Upper lobe of left lung (tissue), 4 donors: ENCODE data around the gene ADAMTS19.

Source experiments
- POLR2AphosphoS5 ChIP-seq, 2 donors: sonication (generic); formaldehyde crosslinking; IDR thresholded peaks; one replicate each; pipeline ENCODE4 v1.5.1; 2017; ENCODE audit warnings: antibody characterized with exemption in 2 of 2
- TF ChIP-seq, protein P1 (sequence below), 6 experiments: fragments of 450-650 bp in 4 of 6; fragments of 200-600 bp in 2 of 6; sonication (generic) in 2 of 6; IDR thresholded peaks; one replicate each; pipeline ENCODE4 v1.5.1; 2016 to 2019; ENCODE audit warnings: antibody characterized with exemption in 6 of 6

DNA sequence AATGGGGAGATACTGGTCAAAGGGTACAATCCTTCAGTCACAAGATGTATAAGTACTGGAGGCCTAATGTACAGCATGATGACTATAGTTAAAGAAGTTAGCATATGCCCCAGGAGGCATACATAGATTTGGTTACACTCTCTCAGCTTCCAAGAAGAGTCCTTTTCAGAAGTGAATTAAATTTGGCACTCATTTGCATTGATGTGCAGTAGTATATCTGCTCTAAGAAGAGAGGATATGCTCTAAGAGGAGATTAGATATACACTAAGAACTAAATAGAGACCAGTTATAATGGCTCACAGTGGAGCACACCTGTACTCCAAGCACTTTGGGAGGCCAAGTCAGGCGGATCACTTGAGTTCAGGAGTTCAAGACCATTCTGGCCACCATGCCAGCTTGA, 148.3 kb downstream of the ADAMTS19 start:
- TF ChIP-seq, protein P1, sequence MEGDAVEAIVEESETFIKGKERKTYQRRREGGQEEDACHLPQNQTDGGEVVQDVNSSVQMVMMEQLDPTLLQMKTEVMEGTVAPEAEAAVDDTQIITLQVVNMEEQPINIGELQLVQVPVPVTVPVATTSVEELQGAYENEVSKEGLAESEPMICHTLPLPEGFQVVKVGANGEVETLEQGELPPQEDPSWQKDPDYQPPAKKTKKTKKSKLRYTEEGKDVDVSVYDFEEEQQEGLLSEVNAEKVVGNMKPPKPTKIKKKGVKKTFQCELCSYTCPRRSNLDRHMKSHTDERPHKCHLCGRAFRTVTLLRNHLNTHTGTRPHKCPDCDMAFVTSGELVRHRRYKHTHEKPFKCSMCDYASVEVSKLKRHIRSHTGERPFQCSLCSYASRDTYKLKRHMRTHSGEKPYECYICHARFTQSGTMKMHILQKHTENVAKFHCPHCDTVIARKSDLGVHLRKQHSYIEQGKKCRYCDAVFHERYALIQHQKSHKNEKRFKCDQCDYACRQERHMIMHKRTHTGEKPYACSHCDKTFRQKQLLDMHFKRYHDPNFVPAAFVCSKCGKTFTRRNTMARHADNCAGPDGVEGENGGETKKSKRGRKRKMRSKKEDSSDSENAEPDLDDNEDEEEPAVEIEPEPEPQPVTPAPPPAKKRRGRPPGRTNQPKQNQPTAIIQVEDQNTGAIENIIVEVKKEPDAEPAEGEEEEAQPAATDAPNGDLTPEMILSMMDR (IDR thresholded peaks at IDR 0.05) = no peak
- no peak for TF ChIP-seq POLR2AphosphoS5 (IDR thresholded peaks at IDR 0.05)
